GM23338 (cell line): ENCODE measurements around the gene TOMM7. TPM values are rescaled to one million over a fixed set of nuclear protein-coding genes. Genes with fewer than 3 reads are reported as not detected.

ENCODE experiments used
- ATAC-seq: fragments of 200-7000 bp; cut with Tn5 transposase; 3 replicates; pipeline ENCODE4 v1.9.1; 2020
- DNase-seq: peaks from one replicate; pipeline ENCODE4 v3.0.0-alpha.2; 2015; ENCODE audit warnings: low spot score
- H2AFZ ChIP-seq: fragments of 200-600 bp; sonication (generic); 2 replicates; pipeline ENCODE4 v1.8.0; 2016; ENCODE audit warnings: antibody characterized with exemption, mild to moderate bottlenecking, moderate library complexity
- H3F3A ChIP-seq: fragments of 200-600 bp; sonication (generic); replicated peaks from 2 replicates; pipeline ENCODE4 v1.8.0; 2017; ENCODE audit warnings: antibody characterized with exemption, mixed run types, low read depth
- H3K27ac ChIP-seq: fragments of 200-600 bp; sonication (generic); 2 replicates; pipeline ENCODE4 v1.6.1; 2016; ENCODE audit warnings: low read depth
- H3K27me3 ChIP-seq: fragments of 200-600 bp; sonication (generic); 2 replicates; pipeline ENCODE4 v1.8.0; 2016; ENCODE audit warnings: mild to moderate bottlenecking, mixed run types, moderate library complexity; ENCODE audit not compliant: insufficient read depth
- H3K36me3 ChIP-seq: fragments of 200-600 bp; sonication (generic); 2 replicates; pipeline ENCODE4 v1.8.0; 2016; ENCODE audit warnings: mild to moderate bottlenecking; ENCODE audit not compliant: insufficient read depth
- H3K4me1 ChIP-seq: fragments of 200-600 bp; sonication (generic); 2 replicates; pipeline ENCODE4 v1.8.0; 2016; ENCODE audit warnings: mild to moderate bottlenecking, moderate library complexity; ENCODE audit not compliant: insufficient read depth
- H3K4me2 ChIP-seq: fragments of 200-600 bp; sonication (generic); 2 replicates; pipeline ENCODE4 v1.7.1; 2017; ENCODE audit warnings: mixed run types
- H3K4me3 ChIP-seq: fragments of 200-600 bp; sonication (generic); 2 replicates; pipeline ENCODE4 v1.6.1; 2016; ENCODE audit warnings: mixed run types
- H3K79me2 ChIP-seq: fragments of 200-600 bp; sonication (generic); replicated peaks from 2 replicates; pipeline ENCODE4 v1.8.0; 2017; ENCODE audit warnings: mild to moderate bottlenecking; ENCODE audit not compliant: insufficient read depth
- H3K9me2 ChIP-seq: fragments of 200-600 bp; sonication (generic); 2 replicates; pipeline ENCODE4 v1.8.0; 2017; ENCODE audit not compliant: insufficient read depth
- H4K20me1 ChIP-seq: fragments of 200-600 bp; sonication (generic); replicated peaks from 2 replicates; pipeline ENCODE4 v1.8.0; 2017; ENCODE audit warnings: mild to moderate bottlenecking; ENCODE audit not compliant: insufficient read depth
- H3K27ac Mint-ChIP-seq: 2 replicates; pipeline ENCODE4 v1.8.0; 2020; ENCODE audit warnings: inconsistent platforms, mild to moderate bottlenecking, moderate library complexity, mixed read lengths
- H3K27me3 Mint-ChIP-seq: 3 replicates; pipeline ENCODE4 v1.8.0; 2022; ENCODE audit warnings: low read depth, mild to moderate bottlenecking, moderate library complexity, mixed read lengths, inconsistent platforms; ENCODE audit not compliant: insufficient read depth, poor library complexity
- H3K36me3 Mint-ChIP-seq: 3 replicates; pipeline ENCODE4 v1.8.0; 2021; ENCODE audit warnings: low read depth, mild to moderate bottlenecking, inconsistent platforms, moderate library complexity, mixed read lengths
- H3K4me1 Mint-ChIP-seq: 3 replicates; pipeline ENCODE4 v1.8.0; 2020; ENCODE audit warnings: mild to moderate bottlenecking, inconsistent platforms, mixed read lengths
- H3K4me3 Mint-ChIP-seq: 3 replicates; pipeline ENCODE4 v1.8.0; 2021; ENCODE audit warnings: moderate library complexity, mild to moderate bottlenecking, inconsistent platforms, mixed read lengths
- H3K9me3 Mint-ChIP-seq: 3 replicates; pipeline ENCODE4 v1.8.0; 2020; ENCODE audit warnings: moderate library complexity, mild to moderate bottlenecking, inconsistent platforms, mixed read lengths
- POLR2AphosphoS5 ChIP-seq: IDR thresholded peaks from 2 replicates; pipeline ENCODE4 v1.6.1; 2016; ENCODE audit warnings: antibody characterized with exemption, low read depth
- ZNF462 ChIP-seq: fragments of 250-450 bp; sonication (Bioruptor Pico); IDR thresholded peaks from 2 replicates; pipeline ENCODE4 v1.5.0; 2020; ENCODE audit warnings: mild to moderate bottlenecking, moderate library complexity
- polyA plus RNA-seq: library from polyadenylated mRNA; unstranded; fragments of >200 nt; fragmentation: Nextera tagmentation; extraction: Ambion mirVana; gene quantifications from 2 replicates; pipeline ENCODE4 v1.2.1, GENCODE V29; 2016
- total RNA-seq: library from RNA; depleted of rRNA; stranded (reverse); fragments of >200 nt; shearing (Covaris generic); gene quantifications from 2 replicates; pipeline ENCODE4 v1.2.3, GENCODE V29; 2014

TOMM7 gene
- total and polyA plus RNA-seq, 2 experiments from 2014 or later = 164 to 920 TPM

GRCh38 chr7:22860337-22860736, 37.7 kb upstream of the TOMM7 start:
- peak; percentile 52 for ATAC-seq
- Histone ChIP-seq H3K27me3 (no peaks in the 10 kb centered on the region), H3K4me2 (no peak overlapping the region), H2AFZ (no peak overlapping the region), H3K79me2 (peaks cover 6% of the 10 kb centered on the region), H3K9me2 (no peaks in the 10 kb centered on the region), H3K36me3 (peaks cover 34% of the 10 kb centered on the region; the same call in 1 of the 2 replicates), H3K4me3 (no peak overlapping the region), H4K20me1 (no peaks in the 10 kb centered on the region), H3K27ac (peak overlapping the region; percentile 88), H3K4me1 (peaks cover 20% of the 10 kb centered on the region), H3F3A (peaks cover 32% of the 10 kb centered on the region)
- no peak overlapping the region for H3K4me3 Mint-ChIP-seq
- peaks cover 6% of the 10 kb centered on the region for H3K27me3 Mint-ChIP-seq
- DNase-seq = no peak
- H3K27ac Mint-ChIP-seq = peak overlapping the region; percentile 53
- peaks cover 47% of the 10 kb centered on the region for H3K4me1 Mint-ChIP-seq
- H3K36me3 Mint-ChIP-seq = peaks cover 80% of the 10 kb centered on the region
- TF ChIP-seq ZNF462 (CRISPR knock-in tag) = no peak
- TF ChIP-seq POLR2AphosphoS5 = 0 out of 2 replicates have a peak, but pooled peaks have one; percentile 21
- H3K9me3 Mint-ChIP-seq = no peaks in the 10 kb centered on the region; the same call in 2 of the 3 replicates

- DNase-seq = no peak
- peak overlapping the region; percentile 53 for H3K27ac Mint-ChIP-seq
- Histone ChIP-seq H3K27ac (peak overlapping the region; percentile 88), H2AFZ (no peak overlapping the region), H3K4me3 (no peak overlapping the region), H3K79me2 (peaks cover 12% of the 10 kb centered on the region), H3K4me1 (peaks cover 18% of the 10 kb centered on the region), H3K9me2 (no peaks in the 10 kb centered on the region), H4K20me1 (no peaks in the 10 kb centered on the region), H3K36me3 (peaks cover 34% of the 10 kb centered on the region; the same call in 1 of the 2 replicates), H3F3A (peaks cover 30% of the 10 kb centered on the region), H3K27me3 (no peaks in the 10 kb centered on the region), H3K4me2 (no peak overlapping the region)
- peaks cover 84% of the 10 kb centered on the region for H3K36me3 Mint-ChIP-seq
- TF ChIP-seq ZNF462 (CRISPR knock-in tag) = no peak
- H3K4me1 Mint-ChIP-seq = peaks cover 42% of the 10 kb centered on the region
- no peak overlapping the region for H3K4me3 Mint-ChIP-seq
- H3K9me3 Mint-ChIP-seq = no peaks in the 10 kb centered on the region; the same call in 2 of the 3 replicates
- no peak for ATAC-seq
- H3K27me3 Mint-ChIP-seq = peaks cover 2% of the 10 kb centered on the region
Observed at GRCh38 chr7:22859641-22860290, 37.1 kb upstream of the TOMM7 start.
